Measurements from ENCODE around the gene TRNP1. TPM values are rescaled to one million over a fixed set of nuclear protein-coding genes. Genes with fewer than 3 reads are reported as not detected.

The TRNP1 gene
- total RNA-seq, 2 experiments from 2014 or later = 0.19 to 0.20 TPM

- H3K27me3 Mint-ChIP-seq = peaks cover 40% of the 10 kb centered on the region
- H3K27me3 ChIP-seq (ENCODE audit: control insufficient read depth in 1 of 2, insufficient read depth in 2 of 2, low read length in 2 of 2) = peaks cover 0 to 13% of the 10 kb centered on the region in 2 experiments
- POLR2A ChIA-PET = no interaction called here
- H3K27ac Mint-ChIP-seq = no peak overlapping the region
- no peaks in the 10 kb centered on the region for H3K9me3 Mint-ChIP-seq
- H3K4me3 ChIP-seq (ENCODE audit: low read length) = no peak overlapping the region
- H3K9me3 ChIP-seq (ENCODE audit: control insufficient read depth in 1 of 2, insufficient read depth in 1 of 2, low read length in 2 of 2) = no peaks in the 10 kb centered on the region
- DNase-seq (no peak), ATAC-seq (ENCODE audit: poor library complexity) (no peak)
- intact Hi-C loops (cut with DNase I, micrococcal nuclease) = no loop called here
- no peak for TF ChIP-seq CTCF (IDR thresholded peaks at IDR 0.05)
- H3K4me3 Mint-ChIP-seq = no peak overlapping the region
- H3K36me3 ChIP-seq (ENCODE audit: insufficient read depth, low read length) = no peaks in the 10 kb centered on the region
- CTCF ChIA-PET = no interaction called here
- no peaks in the 10 kb centered on the region for H3K36me3 Mint-ChIP-seq (ENCODE audit: low read depth)
- no peaks in the 10 kb centered on the region for H3K4me1 ChIP-seq (ENCODE audit: insufficient read depth, low read length)
- no peaks in the 10 kb centered on the region for H3K4me1 Mint-ChIP-seq (ENCODE audit: low read depth)
- H3K27ac ChIP-seq (ENCODE audit: low read depth in 1 of 2, low read length in 2 of 2) = no peak overlapping the region
These were observed 22.7 kb upstream of the TRNP1 start for GRCh38 chr1:26970810-26971209.

GRCh38 chr1:26971590-26971989, 21.9 kb upstream of the TRNP1 start:
- H3K9me3 Mint-ChIP-seq = no peaks in the 10 kb centered on the region
- peaks cover 34% of the 10 kb centered on the region for H3K27me3 Mint-ChIP-seq
- H3K4me3 Mint-ChIP-seq = no peak overlapping the region
- ATAC-seq (ENCODE audit: poor library complexity) (no peak), DNase-seq (no peak)
- H3K36me3 Mint-ChIP-seq (ENCODE audit: low read depth) = no peaks in the 10 kb centered on the region
- Histone ChIP-seq H3K27ac (ENCODE audit: low read depth in 1 of 2, low read length in 2 of 2) (no peak overlapping the region), H3K4me1 (ENCODE audit: insufficient read depth, low read length) (no peaks in the 10 kb centered on the region), H3K9me3 (ENCODE audit: control insufficient read depth in 1 of 2, insufficient read depth in 1 of 2, low read length in 2 of 2) (no peaks in the 10 kb centered on the region), H3K27me3 (ENCODE audit: control insufficient read depth in 1 of 2, insufficient read depth in 2 of 2, low read length in 2 of 2) (peaks cover 0 to 11% of the 10 kb centered on the region in 2 experiments), H3K4me3 (ENCODE audit: low read length) (no peak overlapping the region), H3K36me3 (ENCODE audit: insufficient read depth, low read length) (no peaks in the 10 kb centered on the region)
- POLR2A ChIA-PET = no interaction called here
- intact Hi-C loops (cut with DNase I, micrococcal nuclease) = no loop called here
- CTCF ChIA-PET = no interaction called here
- no peak overlapping the region for H3K27ac Mint-ChIP-seq
- TF ChIP-seq CTCF (IDR thresholded peaks at IDR 0.05) = no peak
- H3K4me1 Mint-ChIP-seq (ENCODE audit: low read depth) = no peaks in the 10 kb centered on the region

GRCh38 chr1:26972390-26972789, 21.1 kb upstream of the TRNP1 start:
- Mint-ChIP-seq H3K4me1 (ENCODE audit: low read depth) (no peaks in the 10 kb centered on the region), H3K9me3 (no peaks in the 10 kb centered on the region), H3K27ac (no peak overlapping the region), H3K4me3 (no peak overlapping the region), H3K36me3 (ENCODE audit: low read depth) (no peaks in the 10 kb centered on the region), H3K27me3 (peaks cover 29% of the 10 kb centered on the region)
- Histone ChIP-seq H3K4me3 (ENCODE audit: low read length) (no peak overlapping the region), H3K27me3 (ENCODE audit: control insufficient read depth in 1 of 2, insufficient read depth in 2 of 2, low read length in 2 of 2) (peaks cover 0 to 7% of the 10 kb centered on the region in 2 experiments), H3K27ac (ENCODE audit: low read depth in 1 of 2, low read length in 2 of 2) (no peak overlapping the region), H3K9me3 (ENCODE audit: control insufficient read depth in 1 of 2, insufficient read depth in 1 of 2, low read length in 2 of 2) (no peaks in the 10 kb centered on the region), H3K36me3 (ENCODE audit: insufficient read depth, low read length) (no peaks in the 10 kb centered on the region), H3K4me1 (ENCODE audit: insufficient read depth, low read length) (no peaks in the 10 kb centered on the region)
- ChIA-PET POLR2A (no interaction called here), CTCF (no interaction called here)
- DNase-seq (no peak), ATAC-seq (ENCODE audit: poor library complexity) (no peak)
- intact Hi-C loops (cut with DNase I, micrococcal nuclease) = no loop called here
- no peak for TF ChIP-seq CTCF (IDR thresholded peaks at IDR 0.05)
